ENCODE measurements around the gene CCDC192. TPM values are rescaled to one million over a fixed set of nuclear protein-coding genes. Genes with fewer than 3 reads are reported as not detected.

CCDC192 gene
- total and polyA plus RNA-seq, 10 of the 15 experiments (the other 5 are each of a cell fraction or from before 2014, with no cell fraction given): 0.20 to 0.79 (median 0.32) TPM; not detected in 4

DNA sequence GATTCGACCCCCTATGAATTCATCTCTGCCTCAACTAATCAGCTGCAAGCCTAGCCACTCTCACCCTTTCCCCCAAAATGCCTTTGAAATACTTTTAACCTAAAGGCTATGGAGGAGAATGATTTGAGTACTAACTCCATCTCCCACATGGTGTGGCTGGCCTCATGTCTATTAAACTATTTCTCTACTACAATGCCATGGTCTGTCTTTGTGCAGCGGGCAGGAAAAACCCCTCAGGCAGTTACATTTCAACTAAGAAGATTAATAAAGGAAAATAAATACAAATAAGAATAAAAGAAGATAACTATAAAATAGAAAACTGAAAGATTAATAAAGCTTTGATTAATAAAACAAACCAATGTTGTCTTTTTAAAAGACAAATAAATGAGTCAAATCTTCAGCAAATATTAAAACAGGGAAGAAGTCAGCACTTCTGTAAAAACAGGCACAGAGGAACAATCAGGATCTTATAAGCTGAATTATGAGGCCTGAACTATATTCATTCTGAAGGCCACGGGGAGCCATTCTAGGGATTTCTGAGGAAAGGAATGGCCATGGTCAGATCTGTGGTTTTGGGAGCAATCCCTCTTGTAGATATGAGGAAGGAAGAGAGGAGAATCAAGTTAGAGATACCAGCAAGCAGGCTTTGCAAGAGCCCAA lies 264.3 kb downstream of the CCDC192 start:
- POLR2A ChIA-PET: no interaction called here
- Histone ChIP-seq H2AFZ (ENCODE audit: control insufficient read depth, low read depth, low read length) (no peak overlapping the region), H3K4me2 (ENCODE audit: control insufficient read depth, insufficient read depth) (no peak overlapping the region), H3K4me3 (no peak overlapping the region), H4K20me1 (ENCODE audit: control insufficient read depth, insufficient read depth) (no peaks in the 10 kb centered on the region), H3K9ac (ENCODE audit: control insufficient read depth, insufficient read depth, low read length) (no peak overlapping the region), H3K36me3 (ENCODE audit: control insufficient read depth in 2 of 2, insufficient read depth in 2 of 2, low read length in 1 of 2) (peaks cover 0 to 3% of the 10 kb centered on the region in 2 experiments; a peak in 2 of 4 replicates), H3K4me1 (ENCODE audit: control insufficient read depth, insufficient read depth, low read length) (no peaks in the 10 kb centered on the region), H3K9me3 (replicated peaks; ENCODE audit: control insufficient read depth, insufficient read depth, low read length) (no peaks in the 10 kb centered on the region; the same call in 2 of the 3 replicates), H3K27ac (ENCODE audit: control insufficient read depth, insufficient read depth) (no peak overlapping the region), H3K79me2 (ENCODE audit: control insufficient read depth, insufficient read depth, low read length) (no peaks in the 10 kb centered on the region), H3K27me3 (replicated peaks in 1 of 2; ENCODE audit: control insufficient read depth in 2 of 2, insufficient read depth in 2 of 2, low read length in 1 of 2) (no peaks in the 10 kb centered on the region)
- FAIRE-seq (no peak), DNase-seq (ENCODE audit: low read depth, low spot score) (no peak), ATAC-seq (no peak)
- SMC1A ChIA-PET (ENCODE audit: uncharacterized antibody, unreplicated experiment): interaction anchor here (1.0 kb wide), 1 partner anchor 114 kb away, joined by 3 read pairs; no protein-coding TSS in a partner anchor
- intact Hi-C loops (cut with micrococcal nuclease; ENCODE audit: unreplicated experiment): no loop called here
- WGBS (ENCODE audit: insufficient coverage, insufficient replicate concordance, low lambda C conversion rate, missing lambda C conversion rate): 93% methylated on average over 3 of the region's 3 CpGs
- in situ Hi-C loops (cut with MboI): no loop called here
- CTCF ChIA-PET: no interaction called here
- no peak for TF ChIP-seq RFX5 (IDR thresholded peaks at IDR 0.05; ENCODE audit: low read depth, low read length)
- no peak for TF ChIP-seq PAX5 (IDR thresholded peaks at IDR 0.05; ENCODE audit: borderline replicate concordance, low read depth, low read length)
- TF ChIP-seq, protein P1, sequence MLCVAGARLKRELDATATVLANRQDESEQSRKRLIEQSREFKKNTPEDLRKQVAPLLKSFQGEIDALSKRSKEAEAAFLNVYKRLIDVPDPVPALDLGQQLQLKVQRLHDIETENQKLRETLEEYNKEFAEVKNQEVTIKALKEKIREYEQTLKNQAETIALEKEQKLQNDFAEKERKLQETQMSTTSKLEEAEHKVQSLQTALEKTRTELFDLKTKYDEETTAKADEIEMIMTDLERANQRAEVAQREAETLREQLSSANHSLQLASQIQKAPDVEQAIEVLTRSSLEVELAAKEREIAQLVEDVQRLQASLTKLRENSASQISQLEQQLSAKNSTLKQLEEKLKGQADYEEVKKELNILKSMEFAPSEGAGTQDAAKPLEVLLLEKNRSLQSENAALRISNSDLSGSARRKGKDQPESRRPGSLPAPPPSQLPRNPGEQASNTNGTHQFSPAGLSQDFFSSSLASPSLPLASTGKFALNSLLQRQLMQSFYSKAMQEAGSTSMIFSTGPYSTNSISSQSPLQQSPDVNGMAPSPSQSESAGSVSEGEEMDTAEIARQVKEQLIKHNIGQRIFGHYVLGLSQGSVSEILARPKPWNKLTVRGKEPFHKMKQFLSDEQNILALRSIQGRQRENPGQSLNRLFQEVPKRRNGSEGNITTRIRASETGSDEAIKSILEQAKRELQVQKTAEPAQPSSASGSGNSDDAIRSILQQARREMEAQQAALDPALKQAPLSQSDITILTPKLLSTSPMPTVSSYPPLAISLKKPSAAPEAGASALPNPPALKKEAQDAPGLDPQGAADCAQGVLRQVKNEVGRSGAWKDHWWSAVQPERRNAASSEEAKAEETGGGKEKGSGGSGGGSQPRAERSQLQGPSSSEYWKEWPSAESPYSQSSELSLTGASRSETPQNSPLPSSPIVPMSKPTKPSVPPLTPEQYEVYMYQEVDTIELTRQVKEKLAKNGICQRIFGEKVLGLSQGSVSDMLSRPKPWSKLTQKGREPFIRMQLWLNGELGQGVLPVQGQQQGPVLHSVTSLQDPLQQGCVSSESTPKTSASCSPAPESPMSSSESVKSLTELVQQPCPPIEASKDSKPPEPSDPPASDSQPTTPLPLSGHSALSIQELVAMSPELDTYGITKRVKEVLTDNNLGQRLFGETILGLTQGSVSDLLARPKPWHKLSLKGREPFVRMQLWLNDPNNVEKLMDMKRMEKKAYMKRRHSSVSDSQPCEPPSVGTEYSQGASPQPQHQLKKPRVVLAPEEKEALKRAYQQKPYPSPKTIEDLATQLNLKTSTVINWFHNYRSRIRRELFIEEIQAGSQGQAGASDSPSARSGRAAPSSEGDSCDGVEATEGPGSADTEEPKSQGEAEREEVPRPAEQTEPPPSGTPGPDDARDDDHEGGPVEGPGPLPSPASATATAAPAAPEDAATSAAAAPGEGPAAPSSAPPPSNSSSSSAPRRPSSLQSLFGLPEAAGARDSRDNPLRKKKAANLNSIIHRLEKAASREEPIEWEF (IDR thresholded peaks at IDR 0.05; ENCODE audit: insufficient replicate concordance, low read depth, low read length): no peak
- TF ChIP-seq, protein P2, sequence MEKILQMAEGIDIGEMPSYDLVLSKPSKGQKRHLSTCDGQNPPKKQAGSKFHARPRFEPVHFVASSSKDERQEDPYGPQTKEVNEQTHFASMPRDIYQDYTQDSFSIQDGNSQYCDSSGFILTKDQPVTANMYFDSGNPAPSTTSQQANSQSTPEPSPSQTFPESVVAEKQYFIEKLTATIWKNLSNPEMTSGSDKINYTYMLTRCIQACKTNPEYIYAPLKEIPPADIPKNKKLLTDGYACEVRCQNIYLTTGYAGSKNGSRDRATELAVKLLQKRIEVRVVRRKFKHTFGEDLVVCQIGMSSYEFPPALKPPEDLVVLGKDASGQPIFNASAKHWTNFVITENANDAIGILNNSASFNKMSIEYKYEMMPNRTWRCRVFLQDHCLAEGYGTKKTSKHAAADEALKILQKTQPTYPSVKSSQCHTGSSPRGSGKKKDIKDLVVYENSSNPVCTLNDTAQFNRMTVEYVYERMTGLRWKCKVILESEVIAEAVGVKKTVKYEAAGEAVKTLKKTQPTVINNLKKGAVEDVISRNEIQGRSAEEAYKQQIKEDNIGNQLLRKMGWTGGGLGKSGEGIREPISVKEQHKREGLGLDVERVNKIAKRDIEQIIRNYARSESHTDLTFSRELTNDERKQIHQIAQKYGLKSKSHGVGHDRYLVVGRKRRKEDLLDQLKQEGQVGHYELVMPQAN (conservative IDR thresholded peaks at IDR 0.05): no peak
- no peak for TF ChIP-seq SMC3 (IDR thresholded peaks at IDR 0.05; ENCODE audit: borderline replicate concordance, low read length)
- BruUV-seq (replicated peaks): no TSS peak
- RAD21 ChIA-PET (ENCODE audit: unreplicated experiment): no interaction called here

Data from GM12878 (cell line).